SK-N-MC (cell line): ENCODE measurements around the gene CNPY1.

Experiments used
- EZH2 ChIP-seq: fragments of 200-600 bp; sonication (generic); IDR thresholded peaks from one replicate; pipeline ENCODE4 v1.6.1; 2017; ENCODE audit warnings: antibody characterized with exemption
- POLR2AphosphoS5 ChIP-seq: IDR thresholded peaks from 2 replicates; pipeline ENCODE4 v1.6.1; 2012; ENCODE audit warnings: mild to moderate bottlenecking, low read depth, low read length, borderline replicate concordance

DNA sequence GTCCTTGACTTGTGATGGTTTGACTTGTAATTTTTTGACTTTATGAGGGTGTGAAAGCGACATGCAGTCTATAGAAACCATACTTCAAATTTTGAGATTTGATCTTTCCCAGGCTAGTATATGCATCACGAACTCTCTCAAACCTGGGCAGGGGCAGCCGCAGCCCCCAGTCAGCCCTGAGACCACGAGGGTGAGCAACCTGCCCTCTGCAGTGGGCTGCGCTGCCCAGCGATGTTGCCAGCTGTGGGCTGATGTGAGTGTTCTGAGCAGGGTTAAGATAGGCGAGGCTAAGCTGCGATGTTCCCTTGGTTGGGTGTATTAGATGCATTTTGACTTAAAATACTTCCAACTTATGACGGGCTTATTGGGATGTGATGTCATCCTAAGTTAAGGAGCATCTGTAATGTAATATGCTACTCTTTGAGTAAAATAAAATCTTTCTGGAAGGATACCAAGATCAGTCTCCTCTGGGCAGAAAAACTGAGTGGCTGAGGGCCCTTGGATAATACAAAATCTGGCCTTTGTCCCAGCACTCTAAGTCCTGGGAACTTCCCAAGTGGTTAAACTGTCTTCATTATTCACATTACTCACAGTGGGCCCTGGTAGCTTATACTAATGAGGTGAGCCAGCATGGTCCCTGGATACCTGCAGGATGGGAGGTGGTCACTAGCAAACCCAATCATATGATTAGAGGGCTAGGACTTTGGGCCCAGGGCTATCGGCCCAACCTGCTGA, 28.4 kb upstream of the CNPY1 start:
- TF ChIP-seq EZH2 = no peak
- TF ChIP-seq POLR2AphosphoS5 = no peak
